ENCODE data around the gene VSX1. TPM values are rescaled to one million over a fixed set of nuclear protein-coding genes. Genes with fewer than 3 reads are reported as not detected.

VSX1 gene
- total RNA-seq, 2 experiments from 2014 or later: not detected

- H3K27me3 Mint-ChIP-seq: peaks cover 19% of the 10 kb centered on the region
- DNase-seq (no peak), ATAC-seq (ENCODE audit: poor library complexity) (no peak)
- CTCF ChIA-PET: interaction anchor here (1.2 to 4.8 kb wide), 4 partner anchors 11 to 963 kb away, joined by 3 to 33 read pairs (median 3); no protein-coding TSS in a partner anchor
- H3K36me3 Mint-ChIP-seq (ENCODE audit: low read depth): no peaks in the 10 kb centered on the region
- Histone ChIP-seq H3K9me3 (ENCODE audit: control insufficient read depth in 1 of 2, insufficient read depth in 1 of 2, low read length in 2 of 2) (no peaks in the 10 kb centered on the region), H3K27me3 (ENCODE audit: control insufficient read depth in 1 of 2, insufficient read depth in 2 of 2, low read length in 2 of 2) (peaks cover 6 to 13% of the 10 kb centered on the region in 2 experiments), H3K4me3 (ENCODE audit: low read length) (no peak overlapping the region), H3K27ac (ENCODE audit: low read depth in 1 of 2, low read length in 2 of 2) (no peak overlapping the region), H3K4me1 (ENCODE audit: insufficient read depth, low read length) (peaks cover 6% of the 10 kb centered on the region), H3K36me3 (ENCODE audit: insufficient read depth, low read length) (no peaks in the 10 kb centered on the region)
- intact Hi-C loops (cut with DNase I, micrococcal nuclease): loop anchor here (1.0 to 5.0 kb wide), 4 partner anchors 70 to 1128 kb away; no protein-coding TSS in a partner anchor
- H3K27ac Mint-ChIP-seq: no peak overlapping the region
- H3K4me3 Mint-ChIP-seq: no peak overlapping the region
- POLR2A ChIA-PET: interaction anchor here (1.3 to 1.5 kb wide), 2 partner anchors 72 to 182 kb away, joined by 3 to 5 read pairs; partner anchors contain the start of genes APMAP and PYGB
- H3K4me1 Mint-ChIP-seq (ENCODE audit: low read depth): peaks cover 12% of the 10 kb centered on the region
- no peaks in the 10 kb centered on the region for H3K9me3 Mint-ChIP-seq
- no peak for TF ChIP-seq CTCF (IDR thresholded peaks at IDR 0.05)
Observed at GRCh38 chr20:25065072-25065624, 16.8 kb downstream of the VSX1 start.

GRCh38 chr20:25064561-25065071 is 17.3 kb downstream of the VSX1 start:
- Histone ChIP-seq H3K9me3 (ENCODE audit: control insufficient read depth in 1 of 2, insufficient read depth in 1 of 2, low read length in 2 of 2) (no peaks in the 10 kb centered on the region), H3K4me1 (ENCODE audit: insufficient read depth, low read length) (peaks cover 8% of the 10 kb centered on the region), H3K27me3 (ENCODE audit: control insufficient read depth in 1 of 2, insufficient read depth in 2 of 2, low read length in 2 of 2) (peaks cover 4 to 9% of the 10 kb centered on the region in 2 experiments), H3K36me3 (ENCODE audit: insufficient read depth, low read length) (no peaks in the 10 kb centered on the region), H3K4me3 (ENCODE audit: low read length) (no peak overlapping the region), H3K27ac (ENCODE audit: low read depth in 1 of 2, low read length in 2 of 2) (no peak overlapping the region)
- POLR2A ChIA-PET: interaction anchor here (0.9 to 1.5 kb wide), 3 partner anchors 71 to 183 kb away, joined by 3 to 5 read pairs (median 5); partner anchors contain the start of genes APMAP and PYGB
- peaks cover 15% of the 10 kb centered on the region for H3K4me1 Mint-ChIP-seq (ENCODE audit: low read depth)
- intact Hi-C loops (cut with DNase I, micrococcal nuclease): loop anchor here (1.0 to 5.0 kb wide), 5 partner anchors 69 to 1127 kb away; no protein-coding TSS in a partner anchor
- DNase-seq: no peak
- H3K36me3 Mint-ChIP-seq (ENCODE audit: low read depth): no peaks in the 10 kb centered on the region
- peaks cover 14% of the 10 kb centered on the region for H3K27me3 Mint-ChIP-seq
- TF ChIP-seq CTCF (IDR thresholded peaks at IDR 0.05): no peak
- CTCF ChIA-PET: interaction anchor here (4.8 kb wide), 1 partner anchor 70 kb away, joined by 33 read pairs; no protein-coding TSS in a partner anchor
- H3K27ac Mint-ChIP-seq: no peak overlapping the region
- ATAC-seq (ENCODE audit: poor library complexity): no peak
- no peak overlapping the region for H3K4me3 Mint-ChIP-seq
- H3K9me3 Mint-ChIP-seq: no peaks in the 10 kb centered on the region

- no peak overlapping the region for H3K4me3 ChIP-seq (ENCODE audit: low read length)
- peaks cover 0 to 5% of the 10 kb centered on the region in 2 experiments for H3K27me3 ChIP-seq (ENCODE audit: control insufficient read depth in 1 of 2, insufficient read depth in 2 of 2, low read length in 2 of 2)
- no peaks in the 10 kb centered on the region for H3K36me3 ChIP-seq (ENCODE audit: insufficient read depth, low read length)
- H3K9me3 ChIP-seq (ENCODE audit: control insufficient read depth in 1 of 2, insufficient read depth in 1 of 2, low read length in 2 of 2): no peaks in the 10 kb centered on the region
- H3K27ac Mint-ChIP-seq: no peak overlapping the region
- ATAC-seq (ENCODE audit: poor library complexity): no peak
- no peak for DNase-seq
- intact Hi-C loops (cut with DNase I, micrococcal nuclease): loop anchor here in 1 of 2 experiments (5.0 kb wide), 1 partner anchor 128 kb away; no protein-coding TSS in a partner anchor
- H3K27me3 Mint-ChIP-seq: peaks cover 9% of the 10 kb centered on the region
- no peaks in the 10 kb centered on the region for H3K9me3 Mint-ChIP-seq
- no peak for TF ChIP-seq CTCF (IDR thresholded peaks at IDR 0.05)
- H3K27ac ChIP-seq (ENCODE audit: low read depth in 1 of 2, low read length in 2 of 2): no peak overlapping the region
- H3K4me1 Mint-ChIP-seq (ENCODE audit: low read depth): peaks cover 21% of the 10 kb centered on the region
- H3K36me3 Mint-ChIP-seq (ENCODE audit: low read depth): no peaks in the 10 kb centered on the region
- peaks cover 14% of the 10 kb centered on the region for H3K4me1 ChIP-seq (ENCODE audit: insufficient read depth, low read length)
- POLR2A ChIA-PET: interaction anchor here (0.9 kb wide), 1 partner anchor 71 kb away, joined by 5 read pairs; no protein-coding TSS in a partner anchor
- H3K4me3 Mint-ChIP-seq: no peak overlapping the region
- CTCF ChIA-PET: interaction anchor here (4.8 kb wide), 1 partner anchor 69 kb away, joined by 33 read pairs; no protein-coding TSS in a partner anchor
Observed at GRCh38 chr20:25063981-25064380, 18.0 kb downstream of the VSX1 start.
